Fibroblast of skin of abdomen (primary cell): ENCODE data around the gene DSTYK.
"Not testable (repeated sequence)": the region's sequence is repeated elsewhere in the genome, so short reads cannot be mapped to it uniquely, and the experiment has no call there.

Experiments
- DNase-seq: peaks from one replicate; pipeline ENCODE4 v3.0.0-alpha.2; 2013

DSTYK gene

DNA sequence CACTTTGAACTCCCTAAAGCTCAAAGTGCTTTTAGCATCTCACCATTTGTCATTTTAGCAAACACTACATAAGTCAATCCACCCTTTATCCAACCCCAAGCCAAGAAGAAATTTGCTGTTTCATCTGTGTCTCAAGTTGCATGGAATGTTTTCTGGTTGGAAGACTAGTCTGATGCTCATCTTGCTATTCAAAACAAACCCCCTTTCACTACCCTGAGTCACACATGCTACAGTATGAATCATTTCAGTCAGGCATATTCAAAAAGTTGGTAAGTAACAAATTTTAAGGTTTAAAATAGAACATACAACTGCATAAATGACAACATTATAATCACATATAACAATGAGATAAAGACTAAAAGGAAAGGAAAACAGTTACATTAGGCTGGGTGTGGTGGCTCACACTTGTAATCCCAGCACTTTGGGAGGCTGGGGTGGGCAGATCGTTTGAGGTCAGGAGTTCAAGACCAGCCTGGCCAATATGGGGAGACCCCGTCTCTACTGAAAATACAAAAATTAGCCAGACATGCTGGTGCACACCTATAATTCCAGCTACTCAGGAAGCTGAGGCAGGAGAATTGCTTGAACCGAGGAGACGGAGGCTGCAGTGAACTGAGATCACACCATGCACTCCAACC is 38.7 kb downstream of the DSTYK start:
- peak; percentile 95 for DNase-seq

DNA sequence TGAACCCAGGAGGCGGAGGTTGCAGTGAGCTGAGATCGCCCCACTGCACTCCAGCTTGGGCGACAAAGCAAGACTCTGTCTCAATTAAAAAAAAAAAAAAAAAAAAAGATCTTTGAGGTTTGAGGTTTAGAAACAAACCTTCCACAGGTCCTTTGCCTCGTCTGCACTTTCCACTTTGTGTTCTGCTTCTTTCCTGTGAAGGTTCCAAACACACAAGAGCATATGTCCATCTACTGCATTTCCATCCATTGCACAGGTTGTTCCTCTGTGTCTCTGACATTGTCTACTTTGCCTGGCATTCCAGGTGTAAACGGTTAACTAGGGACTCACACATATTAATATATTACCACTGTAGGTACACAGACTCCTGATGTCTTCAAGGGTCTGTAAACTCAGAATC is 40.1 kb downstream of the DSTYK start:
- DNase-seq: no peak

DNA sequence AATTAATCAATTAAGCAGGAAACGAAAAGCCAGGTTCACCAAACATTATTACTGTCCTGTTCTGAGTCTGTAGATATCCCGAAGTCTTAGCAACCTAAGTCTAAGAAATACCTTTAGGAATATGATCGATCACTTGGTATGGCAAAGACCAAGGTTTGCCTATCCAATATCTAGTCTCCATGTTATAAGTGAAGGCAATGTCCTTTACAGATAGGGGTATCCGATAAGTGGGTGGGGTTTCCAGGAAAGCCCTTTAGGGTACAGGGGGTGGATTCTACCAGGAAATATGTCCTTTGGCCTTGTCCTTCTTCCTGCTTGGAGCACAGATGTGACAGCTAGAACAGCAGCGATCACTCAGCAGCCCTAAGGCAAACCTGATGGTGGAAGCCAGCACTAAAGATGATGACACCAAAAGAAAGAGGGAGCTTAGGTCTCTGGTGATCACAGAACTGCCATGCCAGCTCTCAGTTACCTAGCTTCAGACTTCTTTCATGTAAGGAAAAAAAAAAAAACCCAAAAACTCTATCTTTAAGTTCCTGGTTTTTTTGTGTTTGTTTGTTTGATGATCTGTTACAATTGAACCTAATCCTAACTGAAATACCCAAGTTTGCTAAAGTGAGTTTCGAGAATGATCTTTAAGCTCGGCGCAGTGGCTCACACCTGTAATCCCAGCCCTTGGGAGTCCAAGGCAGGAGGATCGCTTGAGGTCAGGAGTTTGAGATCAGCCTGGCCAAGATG is 40.8 kb downstream of the DSTYK start:
- no peak for DNase-seq

DNA sequence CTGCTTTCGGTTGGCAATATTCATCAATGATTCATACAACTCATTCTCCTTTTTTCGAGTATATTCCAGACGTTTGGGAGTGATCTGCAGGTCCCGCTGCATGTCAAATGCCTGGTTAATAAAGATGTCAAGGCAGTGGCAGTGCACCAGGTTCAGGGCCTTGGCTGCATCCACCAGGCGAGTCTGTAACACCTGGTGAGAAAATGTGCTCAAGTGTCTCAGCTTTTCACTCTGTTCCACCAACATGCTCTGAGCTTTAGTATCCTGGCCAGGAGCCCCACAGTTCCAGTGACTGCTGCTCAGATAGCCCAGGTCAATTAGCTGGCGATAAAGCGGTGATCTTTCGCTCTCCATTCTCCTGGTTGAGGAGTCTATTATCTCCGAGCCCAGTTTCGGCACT is 42.3 kb downstream of the DSTYK start:
- DNase-seq: no peak

DNA sequence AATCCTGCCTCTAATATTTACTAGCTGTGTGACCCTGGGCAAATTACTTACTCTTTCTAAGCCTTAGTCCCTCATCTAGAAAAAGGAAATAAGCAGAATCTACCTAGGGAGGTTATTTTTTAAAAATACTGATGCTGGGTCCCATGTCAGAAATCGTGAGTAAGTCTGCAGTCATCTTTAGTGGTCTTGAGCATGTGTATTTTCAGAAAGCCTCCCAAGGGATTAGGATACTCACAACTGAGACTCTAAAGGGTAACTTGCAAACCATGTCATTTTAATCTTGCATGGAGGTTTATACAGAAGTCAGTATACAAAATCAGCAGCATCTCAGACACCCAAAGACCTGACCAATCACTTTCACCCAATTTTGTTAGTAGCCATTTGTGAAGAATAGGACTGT is 43.2 kb downstream of the DSTYK start:
- DNase-seq: no peak

DNA sequence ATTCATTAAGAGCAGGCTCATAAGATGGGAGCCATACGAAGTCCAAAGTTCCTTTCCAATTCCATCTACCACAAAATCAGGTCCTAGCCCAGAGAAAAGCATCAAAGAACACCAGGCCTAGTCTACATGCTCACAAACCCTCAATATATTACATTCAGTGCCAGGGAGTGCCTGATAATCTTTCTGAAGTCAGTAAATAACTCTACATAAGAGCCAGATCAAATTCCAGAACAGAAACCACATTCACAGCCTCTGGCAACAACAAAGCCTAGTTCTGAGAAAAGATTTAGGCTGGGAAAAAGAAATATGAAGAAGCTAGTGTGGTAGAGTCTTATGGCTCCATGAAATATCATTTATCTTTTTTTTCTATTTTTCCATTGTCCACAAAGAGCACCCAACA is 49.2 kb downstream of the DSTYK start:
- no peak for DNase-seq

- DNase-seq: no peak
Observed at GRCh38 chr1:205161076-205161475, 50.4 kb downstream of the DSTYK start.

DNA sequence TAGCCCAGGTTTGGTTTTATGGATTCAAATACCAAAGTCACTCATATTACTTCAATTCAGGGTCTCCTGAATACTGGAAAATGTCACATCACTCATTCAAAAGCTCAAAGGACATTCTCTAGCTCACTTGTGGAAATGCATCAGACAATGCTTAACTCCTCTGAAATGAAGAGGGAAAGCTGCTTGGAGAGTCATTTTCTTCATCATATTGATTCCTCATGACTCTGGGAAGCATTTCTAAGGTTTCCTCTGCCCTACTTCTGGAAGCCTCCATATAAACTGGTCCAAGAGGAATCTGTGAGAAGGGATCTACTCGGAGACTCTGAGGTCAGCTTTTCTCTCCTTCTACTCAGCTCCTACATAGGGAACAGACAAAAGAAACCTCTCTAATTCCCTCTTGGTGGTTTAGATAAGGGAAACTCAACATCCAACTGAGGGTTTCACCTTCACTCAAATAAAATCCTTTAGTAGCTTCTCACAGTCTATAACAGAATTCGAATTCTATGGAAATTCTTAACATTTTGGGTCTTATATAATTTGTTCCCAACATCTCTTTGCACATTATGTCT is 53.4 kb downstream of the DSTYK start:
- no peak for DNase-seq

GRCh38 chr1:205155665-205156377 is 55.7 kb downstream of the DSTYK start:
- not testable (repeated sequence) for DNase-seq

GRCh38 chr1:205152505-205152904 is 59.0 kb downstream of the DSTYK start:
- DNase-seq: no peak

DNA sequence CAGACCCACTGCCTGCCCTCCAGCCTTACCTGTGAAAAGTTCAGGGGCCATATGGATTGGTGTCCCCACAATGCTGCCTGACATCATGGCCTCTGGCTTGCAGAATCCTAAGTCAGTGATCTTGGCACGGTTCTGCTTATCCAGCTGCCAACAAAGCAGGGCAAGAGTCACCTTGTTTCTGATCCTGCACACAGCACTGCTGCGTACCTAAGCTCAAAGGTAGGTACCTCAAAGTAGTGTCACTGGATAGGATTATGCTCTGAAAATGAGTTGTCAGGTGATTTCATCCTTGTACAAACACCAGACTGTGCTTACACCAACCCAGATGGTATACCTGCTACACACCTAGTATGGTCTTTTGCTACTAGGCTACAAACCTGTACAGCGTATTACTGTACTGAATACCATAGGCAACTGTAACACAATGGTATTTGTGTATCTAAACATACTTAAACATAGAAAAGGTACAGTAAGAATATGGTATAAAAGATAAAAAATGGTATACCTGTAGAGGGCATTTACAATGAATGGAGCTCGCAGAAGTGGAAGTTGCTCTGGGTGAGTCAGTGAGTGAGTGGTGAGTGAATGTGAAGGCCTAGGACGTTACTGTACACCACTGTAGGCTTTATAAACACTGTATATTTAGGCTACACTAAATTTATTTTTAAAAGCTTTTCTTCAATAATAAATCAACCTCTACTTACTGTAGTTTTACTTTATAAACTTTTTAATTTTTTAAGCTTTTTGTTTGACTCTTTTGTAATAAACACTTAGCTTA is 60.7 kb downstream of the DSTYK start:
- DNase-seq: no peak

DNA sequence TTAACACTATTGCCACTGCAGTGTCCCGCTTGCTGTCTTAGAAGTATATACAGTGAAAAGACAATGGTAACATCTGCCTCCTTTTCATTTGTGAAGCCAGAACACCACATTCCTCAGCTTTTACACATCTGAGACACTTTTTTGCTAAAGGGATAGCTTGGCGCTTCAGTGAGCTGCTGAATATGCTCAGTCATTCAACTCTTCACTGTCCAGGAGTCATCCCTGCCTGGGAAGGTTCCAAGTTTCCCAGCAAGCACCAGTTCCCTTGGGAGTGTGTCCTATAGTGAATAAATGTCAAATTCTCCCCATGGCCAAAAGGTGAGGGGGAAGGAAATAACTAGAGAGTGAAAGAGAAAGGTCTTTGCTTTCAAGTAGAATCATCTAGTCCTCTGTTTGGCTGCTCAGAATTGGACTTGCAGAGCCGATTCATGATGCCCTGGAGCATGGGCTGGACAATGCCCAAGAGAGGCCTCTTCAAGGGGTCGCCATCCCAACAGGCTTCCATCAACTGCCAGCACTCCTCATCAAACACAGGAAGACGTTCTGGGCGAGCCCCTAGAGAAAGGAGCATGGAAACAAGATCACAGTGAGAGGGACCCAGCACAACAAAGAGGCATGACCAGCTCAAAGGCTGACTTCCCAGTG is 64.2 kb downstream of the DSTYK start:
- DNase-seq: peak; percentile 90

- DNase-seq: peak; percentile 74
Observed at GRCh38 chr1:205144751-205145150, 66.8 kb downstream of the DSTYK start.

GRCh38 chr1:205144046-205144720 is 67.3 kb downstream of the DSTYK start:
- no peak for DNase-seq

GRCh38 chr1:205142102-205142469 is 69.4 kb downstream of the DSTYK start:
- no peak for DNase-seq

- DNase-seq: peak; percentile 74
Observed at GRCh38 chr1:205141236-205142101, 70.0 kb downstream of the DSTYK start.

- no peak for DNase-seq
Observed at GRCh38 chr1:205140113-205140512, 71.4 kb downstream of the DSTYK start.

GRCh38 chr1:205137901-205138300 is 73.6 kb downstream of the DSTYK start:
- DNase-seq: no peak

DNA sequence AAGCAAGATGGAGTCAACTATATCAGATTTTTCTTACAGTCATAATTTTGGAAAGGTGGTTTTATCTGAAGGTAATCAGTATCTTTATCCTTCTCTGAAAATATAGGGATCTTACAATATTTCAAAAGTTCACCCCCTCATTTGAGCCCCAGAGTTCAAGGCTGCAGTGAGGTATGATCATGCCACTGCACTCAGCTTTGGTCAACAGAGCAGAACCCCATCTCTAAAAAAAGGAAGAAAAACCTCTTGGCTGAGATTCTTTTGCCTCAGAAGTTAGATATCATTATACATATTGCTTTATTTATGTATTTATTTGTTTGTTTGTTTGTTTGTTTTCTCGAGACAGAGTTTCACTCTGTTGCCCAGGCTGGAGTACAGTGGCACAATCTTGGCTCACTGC is 78.2 kb downstream of the DSTYK start:
- no peak for DNase-seq

DNA sequence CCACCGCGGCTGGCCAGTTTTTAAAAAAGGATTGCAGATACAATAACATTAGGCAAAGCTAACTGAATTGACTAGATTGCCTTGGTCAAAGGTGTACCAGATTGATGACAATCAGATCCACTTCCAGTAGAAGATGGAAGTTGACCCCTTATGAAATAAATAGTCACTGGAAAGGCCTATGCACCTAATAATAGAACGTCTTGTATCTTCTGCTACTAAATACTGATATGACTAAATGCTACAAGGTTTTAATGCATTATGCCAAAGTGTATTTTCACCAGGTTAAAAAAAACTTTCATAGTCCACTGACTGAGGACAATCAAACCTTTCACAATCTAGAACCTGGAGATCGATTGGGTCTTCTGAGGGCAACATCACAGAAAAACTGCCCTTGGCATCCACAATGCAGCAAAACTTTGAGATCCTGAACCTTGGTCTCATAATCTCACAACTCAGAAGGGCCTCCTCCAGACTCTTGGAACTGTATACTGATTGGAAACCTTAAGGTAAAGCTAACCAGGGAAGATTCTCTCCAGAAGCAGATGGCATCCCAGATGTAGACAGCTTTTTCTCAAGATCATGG is 82.0 kb downstream of the DSTYK start:
- DNase-seq: no peak
